ENCODE results near the gene FOXB1. TPM values are rescaled to one million over a fixed set of nuclear protein-coding genes. Genes with fewer than 3 reads are reported as not detected.

FOXB1 gene
- polyA plus RNA-seq, 1 experiment, result not detected

- no peak for TF ChIP-seq CTCF (IDR thresholded peaks at IDR 0.05; ENCODE audit: insufficient read depth, low read depth, low read length)
These were observed 6.0 kb downstream of the FOXB1 start for GRCh38 chr15:60009980-60010732.

GRCh38 chr15:60010858-60011257 is 6.7 kb downstream of the FOXB1 start:
- no peak for DNase-seq (ENCODE audit: low read depth)
- no peaks in the 10 kb centered on the region for H3K36me3 ChIP-seq (ENCODE audit: control insufficient read depth, insufficient read depth, low read length)
- TF ChIP-seq CTCF (IDR thresholded peaks at IDR 0.05; ENCODE audit: insufficient read depth, low read depth, low read length), result no peak
- peaks cover 17% of the 10 kb centered on the region for H3K27me3 ChIP-seq (ENCODE audit: control insufficient read depth, insufficient read depth, low read length)
- H3K4me3 ChIP-seq (ENCODE audit: low read depth, low read length), result no peak overlapping the region
- CTCF ChIA-PET, result no interaction called here
- POLR2A ChIA-PET, result no interaction called here

More at GRCh38 chr15:60009980-60010732, 6.0 kb downstream of the FOXB1 start:
- H3K4me3 ChIP-seq (ENCODE audit: low read depth, low read length), result no peak overlapping the region
- peaks cover 24% of the 10 kb centered on the region for H3K27me3 ChIP-seq (ENCODE audit: control insufficient read depth, insufficient read depth, low read length)
- DNase-seq (ENCODE audit: low read depth), result no peak
- H3K36me3 ChIP-seq (ENCODE audit: control insufficient read depth, insufficient read depth, low read length), result no peaks in the 10 kb centered on the region
- POLR2A ChIA-PET, result no interaction called here
- CTCF ChIA-PET, result no interaction called here

GRCh38 chr15:60012695-60013094 is 8.6 kb downstream of the FOXB1 start:
- Histone ChIP-seq H3K36me3 (ENCODE audit: control insufficient read depth, insufficient read depth, low read length) (no peaks in the 10 kb centered on the region), H3K4me3 (ENCODE audit: low read depth, low read length) (no peak overlapping the region), H3K27me3 (ENCODE audit: control insufficient read depth, insufficient read depth, low read length) (peaks cover 10% of the 10 kb centered on the region)
- CTCF ChIA-PET, result interaction anchor here (1.6 kb wide), 1 partner anchor 10 kb away, joined by 6 read pairs; no protein-coding TSS in a partner anchor
- TF ChIP-seq CTCF (IDR thresholded peaks at IDR 0.05; ENCODE audit: insufficient read depth, low read depth, low read length), result no peak
- POLR2A ChIA-PET, result no interaction called here
- no peak for DNase-seq (ENCODE audit: low read depth)

- CTCF ChIA-PET, result no interaction called here
- Histone ChIP-seq H3K4me3 (ENCODE audit: low read depth, low read length) (no peak overlapping the region), H3K36me3 (ENCODE audit: control insufficient read depth, insufficient read depth, low read length) (no peaks in the 10 kb centered on the region), H3K27me3 (ENCODE audit: control insufficient read depth, insufficient read depth, low read length) (no peaks in the 10 kb centered on the region)
- POLR2A ChIA-PET, result no interaction called here
- no peak for TF ChIP-seq CTCF (IDR thresholded peaks at IDR 0.05; ENCODE audit: insufficient read depth, low read depth, low read length)
- DNase-seq (ENCODE audit: low read depth), result no peak
These were observed 13.7 kb downstream of the FOXB1 start for GRCh38 chr15:60017538-60018520.

- Histone ChIP-seq H3K4me3 (ENCODE audit: low read depth, low read length) (no peak overlapping the region), H3K27me3 (ENCODE audit: control insufficient read depth, insufficient read depth, low read length) (no peaks in the 10 kb centered on the region), H3K36me3 (ENCODE audit: control insufficient read depth, insufficient read depth, low read length) (no peaks in the 10 kb centered on the region)
- no peak for DNase-seq (ENCODE audit: low read depth)
- ChIA-PET POLR2A (no interaction called here), CTCF (no interaction called here)
- TF ChIP-seq CTCF (IDR thresholded peaks at IDR 0.05; ENCODE audit: insufficient read depth, low read depth, low read length), result no peak
These were observed 16.6 kb downstream of the FOXB1 start for GRCh38 chr15:60020736-60021135.
